ENCODE results near the gene LPP. TPM values are rescaled to one million over a fixed set of nuclear protein-coding genes. Genes with fewer than 3 reads are reported as not detected.
A peak's percentile ranks its signal among the peaks of the same experiment; 100 is the strongest.

The LPP gene
- total RNA-seq, 1 donor from 2014 or later: 14.2 TPM

DNA sequence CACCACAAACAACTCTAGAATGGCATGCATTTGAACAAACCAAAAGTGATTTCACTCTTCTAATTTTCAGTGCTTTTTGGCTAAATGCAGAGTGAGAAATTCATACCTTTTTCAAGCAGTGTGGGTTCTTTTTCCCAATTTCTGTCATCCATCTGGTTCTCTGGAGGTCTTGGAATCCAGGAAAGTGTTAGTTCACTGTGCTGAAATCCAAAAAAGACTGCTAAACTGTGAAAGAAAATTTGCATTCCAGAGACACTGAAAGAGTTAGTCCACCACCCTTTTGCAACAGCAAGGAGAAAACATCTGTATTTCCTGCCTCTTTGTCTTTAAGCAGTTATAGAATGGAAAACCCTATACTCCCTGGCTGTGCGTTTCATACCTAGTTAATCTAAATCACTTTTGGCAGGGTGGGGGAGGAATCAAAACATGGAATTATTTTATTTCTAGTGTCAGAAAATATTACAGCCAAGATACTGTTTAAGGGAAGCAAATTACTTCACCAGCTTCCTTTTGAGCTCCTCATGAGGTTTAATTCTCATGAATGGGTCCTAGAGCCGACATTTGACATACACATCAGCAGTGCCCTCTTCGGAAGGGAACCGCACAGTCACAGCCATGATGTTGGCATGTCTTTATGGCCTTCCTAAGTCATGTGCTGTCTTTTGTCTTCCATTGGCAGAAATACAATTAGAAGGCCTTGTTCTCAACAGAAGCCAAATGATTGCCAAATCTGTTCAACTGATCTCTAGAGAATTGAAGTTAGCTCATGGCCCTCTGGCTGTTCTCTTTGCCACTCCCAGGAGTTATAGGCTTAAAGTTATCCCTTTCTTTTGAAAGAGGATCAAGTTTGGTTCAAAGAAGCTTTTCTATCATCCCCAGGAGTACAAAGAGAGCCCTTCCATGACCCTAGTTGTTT, 700.2 kb downstream of the LPP start:
- no peak overlapping the region for H3K4me3 ChIP-seq (ENCODE audit: low read depth, low read length)
- DNase-seq (ENCODE audit: low read depth) (peak; percentile 76), FAIRE-seq (no peak)
- no peaks in the 10 kb centered on the region for H3K27me3 ChIP-seq (ENCODE audit: control insufficient read depth, insufficient read depth, low read length)
- H3K36me3 ChIP-seq (ENCODE audit: control insufficient read depth, insufficient read depth, low read length): no peaks in the 10 kb centered on the region
- TF ChIP-seq, protein P1, sequence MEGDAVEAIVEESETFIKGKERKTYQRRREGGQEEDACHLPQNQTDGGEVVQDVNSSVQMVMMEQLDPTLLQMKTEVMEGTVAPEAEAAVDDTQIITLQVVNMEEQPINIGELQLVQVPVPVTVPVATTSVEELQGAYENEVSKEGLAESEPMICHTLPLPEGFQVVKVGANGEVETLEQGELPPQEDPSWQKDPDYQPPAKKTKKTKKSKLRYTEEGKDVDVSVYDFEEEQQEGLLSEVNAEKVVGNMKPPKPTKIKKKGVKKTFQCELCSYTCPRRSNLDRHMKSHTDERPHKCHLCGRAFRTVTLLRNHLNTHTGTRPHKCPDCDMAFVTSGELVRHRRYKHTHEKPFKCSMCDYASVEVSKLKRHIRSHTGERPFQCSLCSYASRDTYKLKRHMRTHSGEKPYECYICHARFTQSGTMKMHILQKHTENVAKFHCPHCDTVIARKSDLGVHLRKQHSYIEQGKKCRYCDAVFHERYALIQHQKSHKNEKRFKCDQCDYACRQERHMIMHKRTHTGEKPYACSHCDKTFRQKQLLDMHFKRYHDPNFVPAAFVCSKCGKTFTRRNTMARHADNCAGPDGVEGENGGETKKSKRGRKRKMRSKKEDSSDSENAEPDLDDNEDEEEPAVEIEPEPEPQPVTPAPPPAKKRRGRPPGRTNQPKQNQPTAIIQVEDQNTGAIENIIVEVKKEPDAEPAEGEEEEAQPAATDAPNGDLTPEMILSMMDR (IDR thresholded peaks at IDR 0.05; ENCODE audit: insufficient read depth, low read length, severe bottlenecking): no peak

DNA sequence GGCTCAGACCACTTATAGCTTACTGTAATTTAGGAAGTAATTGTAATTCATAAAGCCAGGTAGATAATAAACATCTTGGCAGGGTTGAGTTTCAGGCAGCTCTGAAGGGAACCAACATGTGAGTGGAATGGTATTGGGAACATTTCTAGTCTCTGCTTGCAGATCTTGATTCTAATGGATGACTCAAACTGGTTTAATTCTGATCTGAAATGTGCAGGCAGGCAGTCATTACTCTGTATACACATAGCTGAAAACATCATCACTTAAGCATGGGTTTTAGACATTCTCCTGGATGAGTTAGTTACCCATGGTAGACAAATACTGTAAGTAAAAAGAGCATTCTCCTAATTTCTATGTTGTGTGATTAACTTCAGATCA, 700.8 kb downstream of the LPP start:
- Histone ChIP-seq H3K36me3 (ENCODE audit: control insufficient read depth, insufficient read depth, low read length) (no peaks in the 10 kb centered on the region), H3K4me3 (ENCODE audit: low read depth, low read length) (no peak overlapping the region), H3K27me3 (ENCODE audit: control insufficient read depth, insufficient read depth, low read length) (no peaks in the 10 kb centered on the region)
- DNase-seq (ENCODE audit: low read depth) (peak; percentile 94), FAIRE-seq (peak; percentile 32)
- TF ChIP-seq, protein P1 (IDR thresholded peaks at IDR 0.05; ENCODE audit: insufficient read depth, low read length, severe bottlenecking): no peak

DNA sequence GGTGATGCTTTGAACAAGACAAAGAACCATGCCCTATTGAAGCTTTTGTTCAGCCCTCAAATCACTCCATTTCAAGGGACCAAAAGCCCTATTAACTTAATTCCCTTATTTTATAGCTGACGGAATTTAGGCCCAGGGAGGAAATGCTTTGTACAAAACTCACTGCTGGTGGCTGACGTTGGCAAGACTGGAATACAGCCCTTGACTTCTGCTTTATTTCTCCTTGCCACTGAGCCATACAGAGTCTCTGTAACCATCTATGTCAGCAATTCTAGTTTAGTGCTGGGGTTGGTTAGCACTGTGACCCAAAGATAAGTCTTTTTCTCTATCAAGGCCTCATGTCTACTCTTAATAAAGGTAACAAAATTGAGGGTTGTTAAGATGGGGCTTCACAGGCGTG, 701.7 kb downstream of the LPP start:
- Histone ChIP-seq H3K36me3 (ENCODE audit: control insufficient read depth, insufficient read depth, low read length) (no peaks in the 10 kb centered on the region), H3K27me3 (ENCODE audit: control insufficient read depth, insufficient read depth, low read length) (no peaks in the 10 kb centered on the region), H3K4me3 (ENCODE audit: low read depth, low read length) (no peak overlapping the region)
- DNase-seq (ENCODE audit: low read depth) (no peak), FAIRE-seq (no peak)
- TF ChIP-seq, protein P1 (IDR thresholded peaks at IDR 0.05; ENCODE audit: insufficient read depth, low read length, severe bottlenecking): no peak

DNA sequence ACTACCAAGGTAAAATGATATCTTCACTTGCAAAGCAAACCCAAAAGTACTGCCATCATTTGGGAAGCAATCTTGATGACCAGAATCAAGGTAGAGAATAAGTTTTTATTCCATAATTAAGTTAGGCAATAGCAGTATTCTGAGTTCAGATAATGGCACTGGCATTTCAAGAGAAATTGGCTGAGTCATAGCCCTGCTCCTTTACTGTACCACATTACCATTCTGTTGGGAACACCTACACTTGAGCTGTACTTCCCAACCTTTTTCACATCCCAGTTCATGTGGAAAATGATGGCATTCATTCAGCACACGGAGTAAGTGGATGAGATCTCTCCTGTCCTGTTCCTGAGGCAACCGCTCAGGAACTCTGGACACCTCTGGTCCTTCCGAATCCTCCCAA, 706.2 kb downstream of the LPP start:
- Histone ChIP-seq H3K27me3 (ENCODE audit: control insufficient read depth, insufficient read depth, low read length) (no peaks in the 10 kb centered on the region), H3K4me3 (ENCODE audit: low read depth, low read length) (no peak overlapping the region), H3K36me3 (ENCODE audit: control insufficient read depth, insufficient read depth, low read length) (no peaks in the 10 kb centered on the region)
- no peak for FAIRE-seq
- DNase-seq (ENCODE audit: low read depth): peak; percentile 70
- TF ChIP-seq, protein P1 (IDR thresholded peaks at IDR 0.05; ENCODE audit: insufficient read depth, low read length, severe bottlenecking): no peak

DNA sequence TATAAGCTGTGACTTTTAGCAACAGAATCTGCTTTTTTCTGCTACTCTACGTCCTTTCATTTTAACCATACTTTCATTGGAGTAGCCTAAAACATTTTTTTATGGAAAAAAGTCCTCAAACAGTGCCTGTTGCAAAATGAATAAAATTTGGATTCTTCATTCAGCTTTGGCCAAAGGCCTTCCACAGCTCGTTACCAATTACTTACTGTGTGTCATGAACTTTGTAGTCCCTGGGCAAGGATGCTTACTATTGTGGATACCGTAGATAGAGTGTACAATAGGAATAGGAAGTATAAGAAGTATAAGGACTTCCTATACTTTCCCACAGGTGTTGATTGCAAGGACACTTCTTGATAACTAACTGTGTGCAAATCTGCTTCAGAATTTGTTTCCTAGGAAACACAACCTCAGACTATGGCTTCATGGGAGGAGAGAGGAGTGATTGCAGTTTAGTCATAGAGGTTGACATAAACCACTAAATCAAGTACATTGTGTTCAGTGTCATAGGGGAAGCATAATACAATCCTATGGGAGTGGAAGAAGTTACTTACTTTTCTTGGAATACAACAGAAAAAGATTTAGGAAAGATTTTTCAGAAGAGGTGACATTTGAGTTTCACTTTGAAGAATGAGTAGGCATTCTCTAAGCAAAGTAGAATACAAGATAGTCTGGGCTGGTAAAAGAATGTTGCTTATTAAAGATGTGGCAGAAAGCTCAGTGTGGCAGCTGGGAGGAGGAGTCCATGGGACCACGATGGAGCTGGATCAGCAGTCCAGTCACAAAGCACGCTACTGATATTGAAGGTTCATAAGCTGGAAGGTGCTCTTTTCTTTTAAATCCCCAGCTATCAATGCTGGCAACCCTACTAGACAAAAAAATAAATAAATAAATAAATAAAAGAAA, 708.1 kb downstream of the LPP start:
- TF ChIP-seq, protein P1 (IDR thresholded peaks at IDR 0.05; ENCODE audit: insufficient read depth, low read length, severe bottlenecking): no peak
- DNase-seq (ENCODE audit: low read depth) (peak; percentile 63), FAIRE-seq (no peak)
- Histone ChIP-seq H3K36me3 (ENCODE audit: control insufficient read depth, insufficient read depth, low read length) (peaks cover 2% of the 10 kb centered on the region), H3K4me3 (ENCODE audit: low read depth, low read length) (no peak overlapping the region), H3K27me3 (ENCODE audit: control insufficient read depth, insufficient read depth, low read length) (no peaks in the 10 kb centered on the region)
